ENCODE measurements around the gene KCNG2.

Gene KCNG2

DNA sequence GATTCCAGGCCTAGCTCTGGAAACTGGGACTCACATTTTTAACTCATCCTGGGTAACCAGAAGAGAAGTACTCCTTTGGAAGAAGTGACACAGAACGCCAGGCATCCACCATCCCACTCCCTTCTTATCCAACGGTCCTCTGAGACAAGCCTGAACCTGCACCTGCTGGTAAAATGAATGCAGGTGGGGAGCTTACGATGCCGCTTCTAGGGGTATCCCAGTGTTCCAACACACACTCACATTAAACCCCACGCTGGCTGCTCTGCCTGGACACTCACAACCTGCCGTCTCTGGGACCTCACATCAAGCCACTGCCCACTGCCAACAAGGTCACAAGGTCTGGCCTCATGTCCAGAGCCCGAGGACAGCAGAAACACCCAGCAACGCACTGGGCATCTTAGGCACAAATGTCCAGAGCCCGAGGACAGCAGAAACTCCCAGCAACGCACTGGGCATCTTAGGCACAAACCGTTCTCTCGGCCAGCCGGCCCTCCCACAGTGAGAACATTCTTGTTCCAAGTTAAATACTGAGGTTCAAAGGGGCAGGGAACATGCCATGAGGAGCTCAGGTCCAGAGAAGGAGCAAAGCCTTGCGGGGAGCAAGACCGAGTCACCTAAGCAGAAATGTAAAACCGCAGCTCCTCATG lies 143.9 kb downstream of the KCNG2 start:
- Histone ChIP-seq H3K79me2 (ENCODE audit: control insufficient read depth, insufficient read depth, low read length) (no peaks in the 10 kb centered on the region), H3K23ac (ENCODE audit: low read length) (no peak overlapping the region), H3K4me1 (ENCODE audit: control insufficient read depth, low read depth, low read length) (no peaks in the 10 kb centered on the region), H3K4me2 (ENCODE audit: low read length) (no peak overlapping the region), H3K56ac (ENCODE audit: low read length) (no peak overlapping the region), H3K4ac (ENCODE audit: low read depth, low read length) (no peak overlapping the region), H3K36me3 (ENCODE audit: control insufficient read depth, insufficient read depth, low read length) (no peaks in the 10 kb centered on the region), H2BK15ac (replicated peaks; ENCODE audit: low read depth) (no peak overlapping the region), H3K18ac (ENCODE audit: low read length) (no peak overlapping the region), H4K5ac (ENCODE audit: low read length) (no peak overlapping the region), H2BK120ac (ENCODE audit: low read depth, low read length) (no peak overlapping the region), H3K9ac (ENCODE audit: low read length) (no peak overlapping the region), H3K27ac (ENCODE audit: low read depth, low read length) (no peak overlapping the region), H3K79me1 (ENCODE audit: low read length) (no peaks in the 10 kb centered on the region), H3K27me3 (ENCODE audit: insufficient read depth, low read length, poor library complexity) (no peaks in the 10 kb centered on the region), H4K8ac (ENCODE audit: low read depth, low read length) (no peak overlapping the region), H3K4me3 (ENCODE audit: low read length) (no peak overlapping the region), H2AK5ac (ENCODE audit: low read length) (no peak overlapping the region), H2BK5ac (ENCODE audit: low read length) (no peak overlapping the region)
- WGBS (ENCODE audit: extremely low coverage, insufficient coverage, low lambda C conversion rate) = no CpG with 5 or more reads among the region's 16 CpGs
- no peak for DNase-seq

DNA sequence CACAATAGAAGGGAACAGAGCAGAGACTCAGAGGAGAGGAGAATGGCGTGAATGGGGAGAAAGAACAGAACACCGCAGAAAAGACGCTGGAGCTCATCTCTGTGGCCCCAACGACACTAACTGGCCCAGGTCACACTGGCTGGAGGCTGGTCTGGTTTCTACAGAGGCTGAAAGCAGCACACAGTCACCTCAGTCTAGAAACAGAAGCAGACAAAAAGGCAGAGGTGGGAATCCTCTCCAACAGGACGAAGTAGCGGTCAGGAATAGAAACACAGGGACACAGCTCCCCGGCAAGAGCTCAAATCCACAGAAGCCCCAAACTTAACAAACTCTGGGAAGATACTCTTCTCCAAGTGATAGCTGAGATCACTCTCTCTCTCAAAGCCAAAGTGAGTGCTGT lies 144.5 kb downstream of the KCNG2 start:
- no peak overlapping the region for H3K9ac ChIP-seq (ENCODE audit: low read length)
- no peak overlapping the region for H3K18ac ChIP-seq (ENCODE audit: low read length)
- no peaks in the 10 kb centered on the region for H3K79me2 ChIP-seq (ENCODE audit: control insufficient read depth, insufficient read depth, low read length)
- no peak overlapping the region for H3K23ac ChIP-seq (ENCODE audit: low read length)
- no peak overlapping the region for H2BK5ac ChIP-seq (ENCODE audit: low read length)
- H3K4me3 ChIP-seq (ENCODE audit: low read length) = no peak overlapping the region
- H3K56ac ChIP-seq (ENCODE audit: low read length) = no peak overlapping the region
- H3K4me1 ChIP-seq (ENCODE audit: control insufficient read depth, low read depth, low read length) = no peaks in the 10 kb centered on the region
- no peak overlapping the region for H4K8ac ChIP-seq (ENCODE audit: low read depth, low read length)
- no peak overlapping the region for H3K4me2 ChIP-seq (ENCODE audit: low read length)
- DNase-seq = no peak
- H3K27ac ChIP-seq (ENCODE audit: low read depth, low read length) = no peak overlapping the region
- H3K4ac ChIP-seq (ENCODE audit: low read depth, low read length) = no peak overlapping the region
- H2BK120ac ChIP-seq (ENCODE audit: low read depth, low read length) = no peak overlapping the region
- H2AK5ac ChIP-seq (ENCODE audit: low read length) = no peak overlapping the region
- no peaks in the 10 kb centered on the region for H3K27me3 ChIP-seq (ENCODE audit: insufficient read depth, low read length, poor library complexity)
- no CpG with 5 or more reads among the region's 7 CpGs for WGBS (ENCODE audit: extremely low coverage, insufficient coverage, low lambda C conversion rate)
- H3K36me3 ChIP-seq (ENCODE audit: control insufficient read depth, insufficient read depth, low read length) = no peaks in the 10 kb centered on the region
- H3K79me1 ChIP-seq (ENCODE audit: low read length) = no peaks in the 10 kb centered on the region
- H2BK15ac ChIP-seq (replicated peaks; ENCODE audit: low read depth) = no peak overlapping the region
- no peak overlapping the region for H4K5ac ChIP-seq (ENCODE audit: low read length)

DNA sequence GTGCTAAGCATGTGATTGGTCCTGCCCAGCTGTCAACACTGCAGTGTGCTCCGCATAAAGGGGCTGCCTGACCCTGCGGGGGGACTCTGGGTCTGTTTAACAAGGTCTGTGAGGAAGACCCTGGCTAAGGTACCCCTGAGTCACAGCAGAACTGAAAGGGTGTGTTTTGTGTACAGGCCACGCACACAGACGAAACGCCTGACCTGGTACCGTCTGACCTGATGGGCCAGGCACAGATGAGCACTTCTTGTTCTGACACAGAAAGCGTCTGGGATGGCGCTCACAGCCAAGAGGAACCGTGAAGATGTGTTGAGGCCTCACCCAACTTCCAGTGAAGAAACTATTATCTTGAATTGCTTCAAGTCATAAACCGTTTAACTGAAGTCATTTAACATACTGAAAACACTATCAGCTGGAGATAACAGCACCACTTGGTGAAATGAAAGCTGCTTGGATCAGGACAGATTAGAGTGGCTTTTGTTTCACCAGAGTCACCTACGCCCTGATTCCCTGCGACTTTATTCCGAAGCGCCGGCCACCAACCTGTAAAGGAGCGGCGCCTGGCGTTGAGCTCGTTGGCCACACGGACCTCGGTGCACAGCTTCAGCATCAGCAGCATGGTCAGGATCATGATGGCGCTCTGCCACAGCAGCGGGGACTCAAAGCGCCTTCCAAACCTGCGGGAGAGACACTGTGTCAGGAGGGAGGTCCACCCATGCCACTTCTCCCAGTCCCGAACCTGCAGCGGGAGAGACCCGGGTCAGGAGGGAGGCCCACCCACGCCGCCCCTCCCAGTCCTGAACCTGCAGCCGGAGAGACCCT lies 145.3 kb downstream of the KCNG2 start:
- Histone ChIP-seq H3K27ac (ENCODE audit: low read depth, low read length) (no peak overlapping the region), H3K4ac (ENCODE audit: low read depth, low read length) (no peak overlapping the region), H3K23ac (ENCODE audit: low read length) (no peak overlapping the region), H3K79me1 (ENCODE audit: low read length) (no peaks in the 10 kb centered on the region), H3K18ac (ENCODE audit: low read length) (no peak overlapping the region), H3K56ac (ENCODE audit: low read length) (no peak overlapping the region), H2BK5ac (ENCODE audit: low read length) (no peak overlapping the region), H3K4me1 (ENCODE audit: control insufficient read depth, low read depth, low read length) (no peaks in the 10 kb centered on the region), H2BK120ac (ENCODE audit: low read depth, low read length) (no peak overlapping the region), H3K4me2 (ENCODE audit: low read length) (no peak overlapping the region), H4K5ac (ENCODE audit: low read length) (no peak overlapping the region), H3K4me3 (ENCODE audit: low read length) (no peak overlapping the region), H3K36me3 (ENCODE audit: control insufficient read depth, insufficient read depth, low read length) (no peaks in the 10 kb centered on the region), H3K79me2 (ENCODE audit: control insufficient read depth, insufficient read depth, low read length) (no peaks in the 10 kb centered on the region), H2BK15ac (replicated peaks; ENCODE audit: low read depth) (no peak overlapping the region), H4K8ac (ENCODE audit: low read depth, low read length) (no peak overlapping the region), H3K27me3 (ENCODE audit: insufficient read depth, low read length, poor library complexity) (no peaks in the 10 kb centered on the region), H2AK5ac (ENCODE audit: low read length) (no peak overlapping the region), H3K9ac (ENCODE audit: low read length) (no peak overlapping the region)
- peak; percentile 53 for DNase-seq
- WGBS (ENCODE audit: extremely low coverage, insufficient coverage, low lambda C conversion rate) = no CpG with 5 or more reads among the region's 31 CpGs

- Histone ChIP-seq H3K4ac (ENCODE audit: low read depth, low read length) (no peak overlapping the region), H3K23ac (ENCODE audit: low read length) (no peak overlapping the region), H3K4me3 (ENCODE audit: low read length) (no peak overlapping the region), H3K27ac (ENCODE audit: low read depth, low read length) (no peak overlapping the region), H4K8ac (ENCODE audit: low read depth, low read length) (no peak overlapping the region), H3K79me2 (ENCODE audit: control insufficient read depth, insufficient read depth, low read length) (no peaks in the 10 kb centered on the region), H3K18ac (ENCODE audit: low read length) (no peak overlapping the region), H3K56ac (ENCODE audit: low read length) (no peak overlapping the region), H3K36me3 (ENCODE audit: control insufficient read depth, insufficient read depth, low read length) (no peaks in the 10 kb centered on the region), H3K79me1 (ENCODE audit: low read length) (no peaks in the 10 kb centered on the region), H3K27me3 (ENCODE audit: insufficient read depth, low read length, poor library complexity) (no peaks in the 10 kb centered on the region), H3K9ac (ENCODE audit: low read length) (no peak overlapping the region), H3K4me2 (ENCODE audit: low read length) (no peak overlapping the region), H3K4me1 (ENCODE audit: control insufficient read depth, low read depth, low read length) (no peaks in the 10 kb centered on the region), H4K5ac (ENCODE audit: low read length) (no peak overlapping the region), H2AK5ac (ENCODE audit: low read length) (no peak overlapping the region), H2BK15ac (replicated peaks; ENCODE audit: low read depth) (no peak overlapping the region), H2BK5ac (ENCODE audit: low read length) (no peak overlapping the region), H2BK120ac (ENCODE audit: low read depth, low read length) (no peak overlapping the region)
- WGBS (ENCODE audit: extremely low coverage, insufficient coverage, low lambda C conversion rate) = no CpG with 5 or more reads among the region's 20 CpGs
- no peak for DNase-seq
Observed at GRCh38 chr18:79943608-79944125, 145.9 kb downstream of the KCNG2 start.

DNA sequence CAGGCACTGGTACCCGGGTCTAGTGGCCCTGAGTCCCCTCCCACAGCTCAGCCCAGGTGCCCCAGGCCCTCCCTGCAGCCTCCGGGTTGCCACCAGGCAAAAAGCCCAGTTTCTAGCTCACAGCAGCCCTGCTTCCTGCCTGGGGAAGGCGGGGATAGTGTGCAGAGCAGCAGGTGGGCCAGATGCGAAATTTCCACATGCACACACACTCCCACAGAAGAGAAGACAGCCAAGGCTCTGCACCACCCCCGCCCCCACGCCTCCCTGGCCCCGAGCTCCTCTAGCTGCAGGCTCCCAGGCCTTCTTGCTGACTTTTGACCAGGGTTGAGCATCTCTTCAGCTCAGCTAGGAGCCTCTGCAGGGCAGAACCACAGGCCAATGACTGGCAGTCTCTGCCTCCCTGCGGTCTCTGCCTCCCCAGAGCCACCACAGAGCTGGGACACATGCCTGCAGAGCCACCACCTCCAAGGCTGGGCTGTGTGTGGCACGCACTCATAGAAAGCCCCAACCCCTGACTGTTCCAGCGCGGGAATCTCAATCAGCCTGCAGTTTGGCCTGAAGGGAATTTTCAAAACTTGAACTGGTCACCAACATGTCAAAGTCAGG lies 146.5 kb downstream of the KCNG2 start:
- H3K56ac ChIP-seq (ENCODE audit: low read length) = no peak overlapping the region
- no peaks in the 10 kb centered on the region for H3K79me2 ChIP-seq (ENCODE audit: control insufficient read depth, insufficient read depth, low read length)
- no peak overlapping the region for H2AK5ac ChIP-seq (ENCODE audit: low read length)
- no peak overlapping the region for H4K8ac ChIP-seq (ENCODE audit: low read depth, low read length)
- H3K4me2 ChIP-seq (ENCODE audit: low read length) = no peak overlapping the region
- no peak overlapping the region for H4K5ac ChIP-seq (ENCODE audit: low read length)
- no peak overlapping the region for H2BK120ac ChIP-seq (ENCODE audit: low read depth, low read length)
- no peaks in the 10 kb centered on the region for H3K4me1 ChIP-seq (ENCODE audit: control insufficient read depth, low read depth, low read length)
- H3K23ac ChIP-seq (ENCODE audit: low read length) = no peak overlapping the region
- no peak overlapping the region for H3K18ac ChIP-seq (ENCODE audit: low read length)
- H3K27me3 ChIP-seq (ENCODE audit: insufficient read depth, low read length, poor library complexity) = no peaks in the 10 kb centered on the region
- H3K4ac ChIP-seq (ENCODE audit: low read depth, low read length) = no peak overlapping the region
- H2BK15ac ChIP-seq (replicated peaks; ENCODE audit: low read depth) = no peak overlapping the region
- H3K4me3 ChIP-seq (ENCODE audit: low read length) = no peak overlapping the region
- no peaks in the 10 kb centered on the region for H3K36me3 ChIP-seq (ENCODE audit: control insufficient read depth, insufficient read depth, low read length)
- H3K27ac ChIP-seq (ENCODE audit: low read depth, low read length) = no peak overlapping the region
- no CpG with 5 or more reads among the region's 11 CpGs for WGBS (ENCODE audit: extremely low coverage, insufficient coverage, low lambda C conversion rate)
- no peak overlapping the region for H2BK5ac ChIP-seq (ENCODE audit: low read length)
- no peak overlapping the region for H3K9ac ChIP-seq (ENCODE audit: low read length)
- H3K79me1 ChIP-seq (ENCODE audit: low read length) = no peaks in the 10 kb centered on the region
- DNase-seq = no peak

Measured in mesendoderm (in vitro differentiated cells).